Naive thymus-derived CD4-positive, alpha-beta T cell (primary cell): ENCODE data around the gene HIF1AN. TPM values are rescaled to one million over a fixed set of nuclear protein-coding genes. Genes with fewer than 3 reads are reported as not detected.

Source experiments
- ATAC-seq: fragments of 150-1000 bp; cut with Tn5 transposase; 2 replicates; pipeline ENCODE4 v1.10.0; 2021; ENCODE audit warnings: mild to moderate bottlenecking, moderate library complexity
- CTCF ChIA-PET: fragments of 350-600 bp; sonication (Branson Sonifier 250); formaldehyde crosslinking; loops from one replicate; lab custom pipeline; 2021; ENCODE audit warnings: antibody characterized with exemption; lab: Charles Lee
- POLR2A ChIA-PET: fragments of 350-600 bp; sonication (Branson Sonifier 250); formaldehyde crosslinking; loops from one replicate; lab custom pipeline; 2021; ENCODE audit warnings: antibody characterized with exemption, inconsistent platforms; lab: Charles Lee
- DNase-seq, 9 donors: peaks; one replicate each; pipeline versions ENCODE4 v3.0.0 to v3.0.0-alpha.2; 2020 to 2022; ENCODE audit warnings: mixed read lengths in 1 of 9
- H3K27ac ChIP-seq: one replicate; pipeline ENCODE4 v1.7.0; 2013; ENCODE audit warnings: mild to moderate bottlenecking, low read depth, low read length, moderate library complexity
- H3K27me3 ChIP-seq, 2 donors: one replicate each; pipeline ENCODE4 v1.7.0; 2013; ENCODE audit warnings: low read length in 2 of 2, mild to moderate bottlenecking in 2 of 2, moderate library complexity in 2 of 2; ENCODE audit not compliant: control insufficient read depth in 2 of 2, insufficient read depth in 2 of 2
- H3K36me3 ChIP-seq, 3 experiments: 1 replicate in 2 of 3; 2 replicates in 1 of 3; pipeline ENCODE4 v1.7.0; 2013; ENCODE audit warnings: low read length in 3 of 3, mild to moderate bottlenecking in 3 of 3, moderate library complexity in 1 of 3; ENCODE audit not compliant: insufficient read depth in 3 of 3, control insufficient read depth in 2 of 3
- H3K4me1 ChIP-seq, 2 donors: one replicate each; pipeline ENCODE4 v1.7.0; 2013; ENCODE audit warnings: low read length in 2 of 2, mild to moderate bottlenecking in 2 of 2, moderate library complexity in 1 of 2; ENCODE audit not compliant: control insufficient read depth in 2 of 2, insufficient read depth in 2 of 2
- H3K4me3 ChIP-seq: 2 replicates; pipeline ENCODE4 v1.7.0; 2013; ENCODE audit warnings: mild to moderate bottlenecking, low read length
- H3K9me3 ChIP-seq, 3 experiments: 1 replicate in 2 of 3; 2 replicates in 1 of 3; pipeline ENCODE4 v1.7.0; 2013; ENCODE audit warnings: low read length in 3 of 3; ENCODE audit not compliant: control insufficient read depth in 2 of 3
- H3K27ac Mint-ChIP-seq, 9 donors: one replicate each; pipeline ENCODE4 v1.8.0; 2020 to 2022; ENCODE audit warnings: mixed read lengths in 9 of 9, mild to moderate bottlenecking in 8 of 9, moderate library complexity in 5 of 9, inconsistent platforms in 2 of 9
- H3K27me3 Mint-ChIP-seq, 5 donors: one replicate each; pipeline ENCODE4 v1.8.0; 2021 to 2022; ENCODE audit warnings: mixed read lengths in 5 of 5, mild to moderate bottlenecking in 1 of 5
- H3K36me3 Mint-ChIP-seq, 5 donors: one replicate each; pipeline ENCODE4 v1.8.0; 2020 to 2022; ENCODE audit warnings: mixed read lengths in 5 of 5, mild to moderate bottlenecking in 3 of 5, inconsistent platforms in 1 of 5
- H3K4me1 Mint-ChIP-seq, 7 donors: one replicate each; pipeline ENCODE4 v1.8.0; 2020 to 2022; ENCODE audit warnings: mixed read lengths in 7 of 7, mild to moderate bottlenecking in 3 of 7, inconsistent platforms in 1 of 7
- H3K4me3 Mint-ChIP-seq, 10 donors: one replicate each; pipeline ENCODE4 v1.8.0; 2020 to 2022; ENCODE audit warnings: mild to moderate bottlenecking in 10 of 10, mixed read lengths in 10 of 10, moderate library complexity in 6 of 10, inconsistent platforms in 2 of 10
- H3K9me3 Mint-ChIP-seq, 11 donors: one replicate each; pipeline ENCODE4 v1.8.0; 2020 to 2022; ENCODE audit warnings: mixed read lengths in 11 of 11, mild to moderate bottlenecking in 4 of 11, inconsistent platforms in 1 of 11, moderate library complexity in 1 of 11
- intact Hi-C, 2 donors: fragments of 100-400 bp; cut with micrococcal nuclease; formaldehyde crosslinking; loops; one replicate each; pipeline ENCODE4 v1.15.1; 2023
- polyA plus RNA-seq, 2 donors: library from polyadenylated mRNA; unstranded; fragments of 300-500 nt; fragmentation: Illumina TruSeq; gene quantifications; one replicate each; pipeline ENCODE4 v1.2.3, GENCODE V29; 2021
- total RNA-seq, 6 experiments: library from RNA in 5 of 6; stranded (reverse) in 5 of 6; gene quantifications; 1 replicate in 5 of 6; 2 replicates in 1 of 6; pipeline ENCODE4 v1.2.3 and lab custom pipeline; 2021 to 2026

HIF1AN gene
- total and polyA plus RNA-seq, 7 experiments from 2014 or later, result 24.0 to 74.9 (median 45.5) TPM

- no peaks in the 10 kb centered on the region for H3K9me3 ChIP-seq
- POLR2A ChIA-PET, result interaction anchor here (0.7 to 1.3 kb wide), 2 partner anchors 19 to 21 kb away, joined by 3 to 4 read pairs; no protein-coding TSS in a partner anchor
- peaks cover 20 to 31% of the 10 kb centered on the region in 2 donors for H3K4me1 ChIP-seq
- H3K4me3 ChIP-seq, result peak within 1 kb of the TSS; percentile 93
- Mint-ChIP-seq H3K27ac (peak within 1 kb of the TSS; percentile 90 to 100 (median 98)), H3K36me3 (peaks cover 2 to 22% (median 10%) of the 10 kb centered on the region in 5 donors), H3K4me3 (peak within 1 kb of the TSS; percentile 90 to 100 (median 98)), H3K9me3 (peaks cover 0 to 2% (median 0%) of the 10 kb centered on the region in 11 donors), H3K27me3 (no peaks in the 10 kb centered on the region), H3K4me1 (peaks cover 14 to 46% (median 33%) of the 10 kb centered on the region in 7 donors)
- ATAC-seq (peak; percentile 85), DNase-seq (peak; percentile 78 to 90 (median 85))
- intact Hi-C loops, result loop anchor here in 1 of 2 donors (1.0 to 10.0 kb wide), 3 partner anchors 21 to 825 kb away; partner anchors contain the start of gene BTRC
- CTCF ChIA-PET, result interaction anchor here (1.0 to 3.4 kb wide), 4 partner anchors 11 to 21 kb away, joined by 3 to 18 read pairs (median 4); no protein-coding TSS in a partner anchor
- peaks cover 14 to 35% (median 15%) of the 10 kb centered on the region in 3 experiments for H3K36me3 ChIP-seq
- H3K27ac ChIP-seq, result peak within 1 kb of the TSS; percentile 89
- H3K27me3 ChIP-seq, result no peaks in the 10 kb centered on the region
These were observed 6.1 kb upstream of the HIF1AN start, which contains the start of gene NDUFB8 for GRCh38 chr10:100529475-100530298. NDUFB8 (minus strand) TSS chr10:100529871; CDS start chr10:100529851, 20 bp downstream.

DNA sequence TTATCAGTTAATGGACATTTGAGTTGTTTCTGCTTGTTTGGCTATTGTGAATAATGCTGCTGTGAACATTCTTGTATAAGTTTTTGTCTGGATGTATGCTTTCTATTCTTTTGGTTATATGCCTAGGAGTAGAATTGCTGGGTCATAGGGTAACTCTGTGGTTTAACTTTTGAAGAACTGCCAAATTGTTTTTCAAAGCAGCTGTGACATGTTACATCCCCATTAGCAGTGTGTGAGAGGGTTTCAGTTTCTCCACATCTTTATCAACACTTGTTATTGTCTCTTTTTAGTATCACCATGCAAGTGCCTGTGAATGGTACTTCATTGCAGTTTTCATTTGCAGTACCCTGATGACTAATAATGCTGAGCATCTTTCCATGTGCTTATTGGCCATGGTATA, 4.0 kb upstream of the HIF1AN start:
- POLR2A ChIA-PET, result no interaction called here
- no peak for ATAC-seq
- Histone ChIP-seq H3K4me3 (no peak overlapping the region), H3K27me3 (no peaks in the 10 kb centered on the region), H3K9me3 (no peaks in the 10 kb centered on the region), H3K4me1 (peaks cover 32 to 43% of the 10 kb centered on the region in 2 donors), H3K27ac (no peak overlapping the region), H3K36me3 (peaks cover 0 to 15% (median 4%) of the 10 kb centered on the region in 3 experiments)
- intact Hi-C loops, result loop anchor here in 1 of 2 donors (10.0 kb wide), 1 partner anchor 823 kb away; the partner anchor contains the start of gene BTRC
- H3K27ac Mint-ChIP-seq, result peak overlapping the region in 3 of 9 donors; percentile 9 to 36 (median 24)
- peaks cover 0 to 2% (median 0%) of the 10 kb centered on the region in 11 donors for H3K9me3 Mint-ChIP-seq
- peaks cover 12 to 38% (median 27%) of the 10 kb centered on the region in 7 donors for H3K4me1 Mint-ChIP-seq
- H3K4me3 Mint-ChIP-seq, result peak overlapping the region in 1 of 10 donors; percentile 29
- no peak for DNase-seq
- CTCF ChIA-PET, result no interaction called here
- H3K36me3 Mint-ChIP-seq, result peaks cover 0 to 14% (median 3%) of the 10 kb centered on the region in 5 donors
- H3K27me3 Mint-ChIP-seq, result no peaks in the 10 kb centered on the region

- Histone ChIP-seq H3K9me3 (no peaks in the 10 kb centered on the region), H3K27ac (no peak overlapping the region), H3K4me1 (peaks cover 31 to 33% of the 10 kb centered on the region in 2 donors), H3K4me3 (no peak overlapping the region), H3K27me3 (no peaks in the 10 kb centered on the region), H3K36me3 (peaks cover 0 to 14% (median 6%) of the 10 kb centered on the region in 3 experiments)
- DNase-seq (no peak), ATAC-seq (no peak)
- Mint-ChIP-seq H3K4me3 (peak overlapping the region in 1 of 10 donors; percentile 9), H3K27me3 (no peaks in the 10 kb centered on the region), H3K36me3 (peaks cover 0 to 17% (median 7%) of the 10 kb centered on the region in 5 donors), H3K4me1 (peaks cover 7 to 34% (median 13%) of the 10 kb centered on the region in 7 donors), H3K9me3 (peaks cover 0 to 2% (median 0%) of the 10 kb centered on the region in 11 donors), H3K27ac (no peak overlapping the region)
- ChIA-PET POLR2A (interaction anchor here (0.8 to 2.0 kb wide), 6 partner anchors 9 to 249 kb away, joined by 3 to 7 read pairs (median 4); partner anchors contain the start of gene SCD), CTCF (interaction anchor here (0.8 to 1.7 kb wide), 3 partner anchors 16 to 26 kb away, joined by 5 to 6 read pairs (median 5); no protein-coding TSS in a partner anchor)
- intact Hi-C loops, result loop anchor here (1.0 to 10.0 kb wide), 14 partner anchors 23 to 1053 kb away; partner anchors contain the start of genes BTRC (in 2 of the 2), COX15 (in 2 of the 2), CUTC (in 2 of the 2) and SLF2 (in 2 of the 2)
These were observed 1.0 kb upstream of the HIF1AN start for GRCh38 chr10:100534726-100535125.

DNA sequence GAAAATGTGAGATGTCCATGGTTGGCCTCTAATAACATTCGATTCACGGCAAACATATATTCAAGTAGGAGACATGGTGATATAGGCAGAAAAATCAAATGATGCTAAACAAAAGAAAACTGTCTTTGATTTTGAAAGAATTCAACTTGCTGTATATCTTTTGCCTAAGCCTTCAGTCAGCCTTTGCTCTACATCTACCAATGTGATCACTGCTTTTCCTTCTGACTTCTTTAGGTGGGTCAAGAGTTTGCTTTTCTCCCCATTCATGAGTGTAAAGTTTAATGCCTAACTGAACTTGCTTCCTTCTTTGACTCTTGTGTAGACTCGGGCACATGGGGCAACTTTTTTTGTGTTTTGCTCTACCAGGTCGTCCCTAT, 417 bp upstream of the HIF1AN start:
- DNase-seq (no peak), ATAC-seq (no peak)
- Mint-ChIP-seq H3K4me1 (peaks cover under 1 to 28% (median 10%) of the 10 kb centered on the region in 7 donors), H3K27me3 (no peaks in the 10 kb centered on the region), H3K4me3 (peak overlapping the region in 1 of 10 donors; percentile 9), H3K9me3 (peaks cover 0 to 2% (median 0%) of the 10 kb centered on the region in 11 donors), H3K36me3 (peaks cover 1 to 17% (median 8%) of the 10 kb centered on the region in 5 donors), H3K27ac (no peak overlapping the region)
- Histone ChIP-seq H3K4me3 (peak overlapping the region; percentile 39), H3K4me1 (peaks cover 26 to 29% of the 10 kb centered on the region in 2 donors), H3K36me3 (peaks cover 2 to 18% (median 6%) of the 10 kb centered on the region in 3 experiments), H3K27ac (peak overlapping the region; percentile 85), H3K27me3 (no peaks in the 10 kb centered on the region), H3K9me3 (no peaks in the 10 kb centered on the region)
- intact Hi-C loops, result loop anchor here (1.0 to 10.0 kb wide), 14 partner anchors 24 to 1052 kb away; partner anchors contain the start of genes BTRC (in 2 of the 2), COX15 (in 2 of the 2), CUTC (in 2 of the 2) and SLF2 (in 2 of the 2)
- CTCF ChIA-PET, result interaction anchor here (0.5 to 1.3 kb wide), 4 partner anchors 24 to 607 kb away, joined by 3 to 5 read pairs (median 4); no protein-coding TSS in a partner anchor
- POLR2A ChIA-PET, result interaction anchor here (0.6 to 2.0 kb wide), 8 partner anchors 9 to 188 kb away, joined by 3 to 7 read pairs (median 4); partner anchors contain the start of gene SCD

GRCh38 chr10:100537475-100537874, 1.7 kb downstream of the HIF1AN start:
- ATAC-seq, result no peak

More at GRCh38 chr10:100537475-100537874, 1.7 kb downstream of the HIF1AN start:
- Mint-ChIP-seq H3K9me3 (no peaks in the 10 kb centered on the region), H3K27ac (peak overlapping the region in 4 of 9 donors; percentile 1 to 52 (median 22)), H3K4me3 (peak overlapping the region in 5 of 10 donors; percentile 12 to 73 (median 56)), H3K27me3 (no peaks in the 10 kb centered on the region), H3K4me1 (peaks cover 6 to 27% (median 11%) of the 10 kb centered on the region in 7 donors), H3K36me3 (peaks cover 5 to 27% (median 13%) of the 10 kb centered on the region in 5 donors)
- ChIA-PET POLR2A (no interaction called here), CTCF (interaction anchor here (2.0 kb wide), 1 partner anchor 10 kb away, joined by 4 read pairs; no protein-coding TSS in a partner anchor)
- Histone ChIP-seq H3K4me1 (peaks cover 24 to 27% of the 10 kb centered on the region in 2 donors), H3K36me3 (peaks cover 6 to 34% (median 10%) of the 10 kb centered on the region in 3 experiments), H3K4me3 (no peak overlapping the region), H3K27me3 (no peaks in the 10 kb centered on the region), H3K9me3 (no peaks in the 10 kb centered on the region), H3K27ac (no peak overlapping the region)
- intact Hi-C loops, result loop anchor here (5.0 to 10.0 kb wide), 5 partner anchors 250 to 1050 kb away; partner anchors contain the start of genes BTRC (in 2 of the 2), BLOC1S2 (in 1 of the 2), COX15 (in 1 of the 2) and CUTC (in 1 of the 2)
- DNase-seq, result no peak
